ENCODE results near the gene KRTAP10-11. TPM values are rescaled to one million over a fixed set of nuclear protein-coding genes. Genes with fewer than 3 reads are reported as not detected.

The KRTAP10-11 gene
- total RNA-seq, 2 donors from 2014 or later, result not detected

GRCh38 chr21:44677881-44678280 lies 31.7 kb downstream of the KRTAP10-11 start:
- intact Hi-C loops (cut with DNase I), result no loop called here
- no peak for TF ChIP-seq CTCF (IDR thresholded peaks at IDR 0.05)
- Histone ChIP-seq H3K4me1 (no peaks in the 10 kb centered on the region), H3K27me3 (no peaks in the 10 kb centered on the region), H3K9me3 (no peaks in the 10 kb centered on the region), H3K27ac (no peak overlapping the region), H3K4me3 (no peak overlapping the region), H3K9ac (ENCODE audit: low read depth in 2 of 2, low read length in 2 of 2) (no peak overlapping the region), H3K36me3 (no peaks in the 10 kb centered on the region)
- DNase-seq, result no peak

- intact Hi-C loops (cut with DNase I), result no loop called here
- TF ChIP-seq CTCF (IDR thresholded peaks at IDR 0.05), result no peak
- DNase-seq, result no peak
- Histone ChIP-seq H3K9ac (ENCODE audit: low read depth in 2 of 2, low read length in 2 of 2) (no peak overlapping the region), H3K36me3 (no peaks in the 10 kb centered on the region), H3K27ac (no peak overlapping the region), H3K4me1 (no peaks in the 10 kb centered on the region), H3K9me3 (no peaks in the 10 kb centered on the region), H3K27me3 (no peaks in the 10 kb centered on the region), H3K4me3 (no peak overlapping the region)
These were observed 34.9 kb downstream of the KRTAP10-11 start for GRCh38 chr21:44681152-44681551.

- Histone ChIP-seq H3K9ac (ENCODE audit: low read depth in 2 of 2, low read length in 2 of 2) (no peak within 1 kb of the TSS), H3K4me1 (no peaks in the 10 kb centered on the region), H3K27ac (no peak within 1 kb of the TSS), H3K4me3 (no peak within 1 kb of the TSS), H3K9me3 (no peaks in the 10 kb centered on the region), H3K36me3 (no peaks in the 10 kb centered on the region), H3K27me3 (no peaks in the 10 kb centered on the region)
- DNase-seq, result no peak
- intact Hi-C loops (cut with DNase I), result no loop called here
- TF ChIP-seq CTCF (IDR thresholded peaks at IDR 0.05), result no peak
These were observed 35.8 kb downstream of the KRTAP10-11 start, which contains the start of gene KRTAP12-1 for GRCh38 chr21:44681861-44682579. KRTAP12-1 (minus strand) TSS chr21:44682163; CDS start chr21:44682123, 40 bp downstream.

- TF ChIP-seq CTCF (IDR thresholded peaks at IDR 0.05), result no peak
- no peak for DNase-seq
- no peaks in the 10 kb centered on the region for H3K36me3 ChIP-seq
- no peak overlapping the region for H3K27ac ChIP-seq
- H3K4me1 ChIP-seq, result no peaks in the 10 kb centered on the region
- no peaks in the 10 kb centered on the region for H3K27me3 ChIP-seq
- intact Hi-C loops (cut with DNase I), result no loop called here
- no peaks in the 10 kb centered on the region for H3K9me3 ChIP-seq
- no peak overlapping the region for H3K9ac ChIP-seq (ENCODE audit: low read depth in 2 of 2, low read length in 2 of 2)
- no peak overlapping the region for H3K4me3 ChIP-seq
These were observed 36.5 kb downstream of the KRTAP10-11 start for GRCh38 chr21:44682580-44683151.

- Histone ChIP-seq H3K9me3 (no peaks in the 10 kb centered on the region), H3K27ac (no peak overlapping the region), H3K36me3 (no peaks in the 10 kb centered on the region), H3K4me1 (no peaks in the 10 kb centered on the region), H3K27me3 (no peaks in the 10 kb centered on the region), H3K4me3 (no peak overlapping the region), H3K9ac (ENCODE audit: low read depth in 2 of 2, low read length in 2 of 2) (no peak overlapping the region)
- TF ChIP-seq CTCF (IDR thresholded peaks at IDR 0.05), result no peak
- intact Hi-C loops (cut with DNase I), result no loop called here
- no peak for DNase-seq
These were observed 37.9 kb downstream of the KRTAP10-11 start for GRCh38 chr21:44684077-44684476.
